SK-N-SH treated with all-trans-retinoic acid at 6 μM for 48 hours (cell line): ENCODE measurements around the gene ACBD4.

Experiments used
- ATAC-seq: fragments of 200-7000 bp; cut with Tn5 transposase; 3 replicates; pipeline ENCODE4 v1.9.1; 2020; ENCODE audit warnings: mild to moderate bottlenecking, moderate library complexity
- BACH2 ChIP-seq: fragments of 250-450 bp; sonication (Bioruptor Pico); IDR thresholded peaks from 2 replicates; pipeline ENCODE4 v1.9.0; 2021; ENCODE audit warnings: mild to moderate bottlenecking, borderline replicate concordance
- CREB5 ChIP-seq: fragments of 250-450 bp; sonication (Bioruptor Pico); IDR thresholded peaks from 2 replicates; pipeline ENCODE4 v1.5.1; 2020; ENCODE audit warnings: low read depth, mild to moderate bottlenecking, moderate library complexity
- CSDC2 ChIP-seq: fragments of 250-450 bp; sonication (Bioruptor Pico); IDR thresholded peaks from 2 replicates; pipeline ENCODE4 v1.5.0; 2020; ENCODE audit warnings: mild to moderate bottlenecking, moderate library complexity
- ESRRG ChIP-seq: fragments of 250-450 bp; sonication (Bioruptor Pico); IDR thresholded peaks from 2 replicates; pipeline ENCODE4 v1.6.1; 2021; ENCODE audit warnings: mild to moderate bottlenecking
- GLIS3 ChIP-seq: fragments of 250-450 bp; sonication (Bioruptor Pico); IDR thresholded peaks from 2 replicates; pipeline ENCODE4 v1.5.0; 2020; ENCODE audit warnings: mild to moderate bottlenecking, moderate library complexity
- ISL1 ChIP-seq: fragments of 250-450 bp; sonication (Bioruptor Pico); IDR thresholded peaks from 2 replicates; pipeline ENCODE4 v2.1.2; 2022; ENCODE audit warnings: mild to moderate bottlenecking, moderate library complexity
- OSR1 ChIP-seq: fragments of 250-450 bp; sonication (Bioruptor Pico); IDR thresholded peaks from 2 replicates; pipeline ENCODE4 v1.8.0; 2022; ENCODE audit warnings: moderate library complexity, mild to moderate bottlenecking, inconsistent platforms
- PATZ1 ChIP-seq: fragments of 250-450 bp; sonication (Bioruptor Pico); IDR thresholded peaks from 2 replicates; pipeline ENCODE4 v1.8.0; 2020; ENCODE audit warnings: mild to moderate bottlenecking, moderate library complexity, borderline replicate concordance
- RARB ChIP-seq: fragments of 250-450 bp; sonication (Bioruptor Pico); IDR thresholded peaks from 2 replicates; pipeline ENCODE4 v1.8.0; 2021; ENCODE audit warnings: mild to moderate bottlenecking, moderate library complexity
- SNAI2 ChIP-seq: fragments of 250-450 bp; sonication (Bioruptor Pico); IDR thresholded peaks from 2 replicates; pipeline ENCODE4 v1.5.0; 2020; ENCODE audit warnings: mild to moderate bottlenecking, moderate library complexity
- TOX ChIP-seq: fragments of 250-450 bp; sonication (Bioruptor Pico); IDR thresholded peaks from 2 replicates; pipeline ENCODE4 v1.8.0; 2021; ENCODE audit warnings: mild to moderate bottlenecking, moderate library complexity, borderline replicate concordance
- TSHZ2 ChIP-seq: fragments of 250-450 bp; sonication (Bioruptor Pico); IDR thresholded peaks from 2 replicates; pipeline ENCODE4 v1.5.0; 2020; ENCODE audit warnings: mild to moderate bottlenecking, moderate library complexity
- ZC3H10 ChIP-seq: fragments of 250-450 bp; sonication (Bioruptor Pico); IDR thresholded peaks from 2 replicates; pipeline ENCODE4 v1.5.1; 2021; ENCODE audit warnings: mild to moderate bottlenecking, moderate library complexity
- ZFP3 ChIP-seq: fragments of 250-450 bp; sonication (Bioruptor Pico); IDR thresholded peaks from 2 replicates; pipeline ENCODE4 v1.5.0; 2020; ENCODE audit warnings: mild to moderate bottlenecking, moderate library complexity
- ZFP30 ChIP-seq: fragments of 450-650 bp; formaldehyde crosslinking; IDR thresholded peaks from 2 replicates; pipeline ENCODE4 v1.5.0; 2022; ENCODE audit warnings: mild to moderate bottlenecking, moderate library complexity
- ZNF565 ChIP-seq: fragments of 450-650 bp; formaldehyde crosslinking; conservative IDR thresholded peaks from 2 replicates; pipeline ENCODE4 v1.5.0; 2020; ENCODE audit warnings: low read depth, mild to moderate bottlenecking, moderate library complexity
- ZNF70 ChIP-seq: fragments of 450-650 bp; formaldehyde crosslinking; IDR thresholded peaks from 2 replicates; pipeline ENCODE4 v1.5.0; 2020; ENCODE audit warnings: mild to moderate bottlenecking, moderate library complexity
- ZNF8 ChIP-seq: fragments of 450-650 bp; formaldehyde crosslinking; IDR thresholded peaks from 2 replicates; pipeline ENCODE4 v1.5.0; 2020; ENCODE audit warnings: mild to moderate bottlenecking, moderate library complexity
- TF ChIP-seq, protein P1 (sequence below): fragments of 250-450 bp; sonication (Bioruptor Pico); IDR thresholded peaks from 2 replicates; pipeline ENCODE4 v1.8.0; 2021; ENCODE audit warnings: low read depth, mild to moderate bottlenecking, moderate library complexity, borderline replicate concordance

ACBD4 gene

GRCh38 chr17:45103269-45103795, 32.2 kb upstream of the ACBD4 start:
- ATAC-seq, result no peak
- TF ChIP-seq TOX (no peak), CSDC2 (no peak), TSHZ2 (CRISPR knock-in tag) (no peak), CREB5 (CRISPR knock-in tag) (no peak), BACH2 (CRISPR knock-in tag) (no peak), ISL1 (no peak), SNAI2 (CRISPR knock-in tag) (no peak), ZFP3 (CRISPR knock-in tag) (no peak), PATZ1 (CRISPR knock-in tag) (no peak), ZC3H10 (CRISPR knock-in tag) (no peak), GLIS3 (no peak)
- TF ChIP-seq, protein P1, sequence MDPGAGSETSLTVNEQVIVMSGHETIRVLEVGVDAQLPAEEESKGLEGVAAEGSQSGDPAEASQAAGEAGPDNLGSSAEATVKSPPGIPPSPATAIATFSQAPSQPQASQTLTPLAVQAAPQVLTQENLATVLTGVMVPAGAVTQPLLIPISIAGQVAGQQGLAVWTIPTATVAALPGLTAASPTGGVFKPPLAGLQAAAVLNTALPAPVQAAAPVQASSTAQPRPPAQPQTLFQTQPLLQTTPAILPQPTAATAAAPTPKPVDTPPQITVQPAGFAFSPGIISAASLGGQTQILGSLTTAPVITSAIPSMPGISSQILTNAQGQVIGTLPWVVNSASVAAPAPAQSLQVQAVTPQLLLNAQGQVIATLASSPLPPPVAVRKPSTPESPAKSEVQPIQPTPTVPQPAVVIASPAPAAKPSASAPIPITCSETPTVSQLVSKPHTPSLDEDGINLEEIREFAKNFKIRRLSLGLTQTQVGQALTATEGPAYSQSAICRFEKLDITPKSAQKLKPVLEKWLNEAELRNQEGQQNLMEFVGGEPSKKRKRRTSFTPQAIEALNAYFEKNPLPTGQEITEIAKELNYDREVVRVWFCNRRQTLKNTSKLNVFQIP, result no peak

DNA sequence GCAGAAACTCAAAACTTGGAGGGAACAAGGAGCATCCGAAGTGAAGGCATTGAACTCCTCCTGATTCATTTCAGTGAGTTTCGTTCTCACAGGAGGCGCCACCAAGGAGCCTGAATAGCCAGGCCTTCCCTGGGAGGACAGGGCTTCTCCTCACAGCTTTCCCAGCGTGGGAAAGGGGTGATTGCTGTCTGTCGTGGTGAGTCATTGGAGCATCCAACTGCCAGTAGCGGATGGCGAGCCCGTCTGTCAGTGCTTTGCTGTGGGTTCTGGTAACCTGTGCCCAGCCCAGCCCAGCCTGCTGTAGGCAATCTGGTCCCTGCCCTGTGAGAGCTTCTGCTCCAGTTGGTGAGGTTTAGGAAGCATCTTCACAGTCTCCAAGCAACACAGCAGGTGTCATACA, 31.5 kb upstream of the ACBD4 start:
- no peak for ATAC-seq
- no peak for TF ChIP-seq ESRRG (CRISPR knock-in tag)
- no peak for TF ChIP-seq TOX
- TF ChIP-seq ISL1, result no peak
- TF ChIP-seq RARB, result no peak
- TF ChIP-seq ZNF8 (CRISPR knock-in tag), result no peak
- no peak for TF ChIP-seq OSR1

GRCh38 chr17:45104497-45104896, 31.0 kb upstream of the ACBD4 start:
- ATAC-seq, result no peak
- TF ChIP-seq ZNF70 (CRISPR knock-in tag) (no peak), ZFP3 (CRISPR knock-in tag) (no peak)

DNA sequence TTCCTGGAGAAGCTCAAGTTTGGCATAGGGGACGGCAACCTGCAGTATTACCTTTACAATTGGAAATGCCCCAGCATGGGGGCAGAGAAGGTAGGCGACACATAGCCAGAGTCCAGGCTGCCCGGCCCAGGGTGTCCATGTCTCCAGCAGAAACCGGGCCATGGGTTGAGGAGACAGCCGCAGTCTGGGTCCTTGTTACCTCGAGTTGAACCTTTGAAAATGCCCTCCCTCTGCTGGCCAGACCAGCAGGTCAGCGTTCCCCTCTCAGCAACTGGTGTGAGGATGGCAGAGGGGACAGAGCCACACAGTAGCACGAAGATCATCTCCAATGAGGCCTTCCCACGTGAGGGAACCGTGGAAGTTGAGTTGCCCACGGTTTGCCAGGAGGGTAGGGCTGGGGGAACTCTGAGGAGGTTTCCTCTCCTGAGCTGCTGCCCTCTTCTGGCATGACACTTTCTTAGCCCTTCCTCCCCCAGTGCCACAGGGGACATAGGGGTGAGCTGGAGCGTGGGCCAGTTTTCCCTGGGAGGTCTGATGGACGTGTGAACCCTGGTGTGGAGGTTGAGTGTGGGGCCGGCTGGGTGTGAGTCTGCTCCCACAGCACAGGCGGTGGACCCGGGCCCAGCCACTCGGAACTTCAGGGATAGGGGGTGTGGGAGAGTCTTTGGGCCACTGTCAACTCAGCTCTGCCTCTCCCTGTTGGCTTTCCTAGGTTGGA, 30.4 kb upstream of the ACBD4 start:
- no peak for TF ChIP-seq BACH2 (CRISPR knock-in tag)
- TF ChIP-seq ZNF70 (CRISPR knock-in tag), result no peak
- TF ChIP-seq OSR1, result no peak
- TF ChIP-seq ISL1, result no peak
- TF ChIP-seq ZNF565 (CRISPR knock-in tag), result no peak
- no peak for TF ChIP-seq ZNF8 (CRISPR knock-in tag)
- no peak for TF ChIP-seq CREB5 (CRISPR knock-in tag)
- TF ChIP-seq GLIS3, result no peak
- TF ChIP-seq ZFP30 (CRISPR knock-in tag), result no peak
- TF ChIP-seq TOX, result no peak
- ATAC-seq, result no peak
